ENCODE data around the gene UPK1B.

DNA sequence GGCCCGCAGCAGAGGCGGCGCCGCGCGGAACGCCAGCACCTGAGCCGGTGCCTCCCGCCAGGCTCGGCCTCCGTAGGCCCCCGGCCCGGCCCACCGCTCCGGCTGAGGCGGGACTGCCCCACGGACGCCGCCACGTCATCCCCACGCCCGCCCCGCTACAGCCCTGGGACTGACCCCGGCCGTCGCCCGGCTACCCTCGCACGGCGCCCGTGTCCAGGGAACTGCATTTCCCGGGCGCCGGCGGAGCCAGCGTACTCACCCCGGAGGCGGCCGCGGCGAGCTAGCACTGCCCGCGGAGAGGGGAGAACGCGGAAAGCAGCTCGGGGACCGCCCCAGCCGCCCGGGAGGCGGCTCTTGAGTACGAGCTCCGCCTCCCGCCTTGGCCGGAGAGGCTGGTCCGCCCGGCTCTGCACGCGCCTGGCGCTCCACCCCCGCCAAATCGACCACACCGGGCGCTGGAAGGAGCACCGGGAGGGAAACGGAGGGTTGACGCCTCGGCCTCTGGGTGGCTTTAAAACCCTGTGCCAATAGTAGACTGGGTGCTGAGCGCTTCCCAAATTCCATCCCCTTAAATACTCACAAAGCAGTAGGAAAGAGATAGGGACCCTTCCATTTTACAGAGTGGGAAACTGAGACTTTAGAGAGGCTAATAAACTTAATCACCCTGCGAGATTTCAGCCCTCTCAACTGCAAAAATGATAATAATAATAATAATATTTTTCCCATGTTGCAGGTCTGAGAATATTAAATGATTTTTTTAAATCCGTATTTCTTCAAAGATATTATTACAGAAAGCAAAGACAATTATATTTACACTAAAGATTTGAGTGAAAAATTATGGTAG, 67.4 kb downstream of the UPK1B start, which contains the start of gene B4GALT4:
- TF ChIP-seq POLR2AphosphoS5 (IDR thresholded peaks at IDR 0.05; ENCODE audit: borderline replicate concordance, low read depth, low read length) (peak; percentile 82), EZH2 (IDR thresholded peaks at IDR 0.05) (no peak), FOXP2 (optimal IDR thresholded peaks at IDR 0.05; ENCODE audit: control extremely low read depth, extremely low read length, insufficient read depth) (no peak)
